ENCODE results near the gene SCAMP2.

DNA sequence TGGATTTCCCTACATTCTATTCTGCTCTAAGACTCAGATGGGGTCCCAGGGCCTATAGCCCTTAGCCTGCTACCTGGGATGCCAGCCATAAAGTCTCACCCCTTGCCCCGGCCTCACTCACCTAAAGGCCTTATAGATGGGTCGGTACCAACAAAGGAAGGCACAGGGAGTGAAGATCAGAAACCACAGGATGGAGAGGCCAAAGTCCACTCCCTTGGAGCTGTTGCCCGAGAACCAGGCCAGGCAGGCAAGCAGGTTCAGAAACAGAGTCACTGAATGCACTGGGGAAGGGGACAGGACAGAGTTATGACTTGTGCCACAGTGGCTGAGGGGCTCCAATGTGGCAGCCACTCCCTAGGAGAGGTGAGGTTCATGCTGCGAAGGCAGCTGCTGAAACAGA lies 22.8 kb downstream of the SCAMP2 start:
- TF ChIP-seq CTCF (IDR thresholded peaks at IDR 0.05; ENCODE audit: low read length) (no peak), EZH2 (optimal IDR thresholded peaks at IDR 0.05; ENCODE audit: low read depth, low read length) (no peak)

Measured in MM.1S (cell line).